ENCODE results near the gene SARS1. TPM values are rescaled to one million over a fixed set of nuclear protein-coding genes. Genes with fewer than 3 reads are reported as not detected.

SARS1 gene
- total RNA-seq, 1 donor from 2014 or later, result 153 TPM

DNA sequence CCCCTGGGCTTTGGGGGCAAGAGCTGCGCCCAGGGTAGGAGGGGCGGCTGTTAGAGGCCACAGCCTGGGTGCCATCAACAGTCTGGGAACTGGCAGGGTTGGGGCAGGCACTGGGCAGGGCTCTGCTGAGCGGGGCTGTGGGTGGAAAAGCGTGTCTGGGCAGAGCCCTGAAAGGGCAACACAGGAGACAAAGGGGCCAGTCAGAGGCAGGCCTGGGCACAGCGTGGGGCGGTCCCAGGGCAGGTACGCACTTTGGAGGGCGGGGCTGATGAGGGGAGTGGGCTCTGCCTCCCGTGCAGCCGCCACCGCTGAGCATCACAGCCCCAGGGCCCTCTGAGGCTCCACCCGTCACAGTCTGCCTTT lies 49.5 kb downstream of the SARS1 start:
- no peak overlapping the region for H3K4me3 ChIP-seq (ENCODE audit: low read depth, low read length)
- TF ChIP-seq CTCF (conservative IDR thresholded peaks at IDR 0.05; ENCODE audit: low read depth, low read length), result no peak
- DNase-seq (ENCODE audit: low read depth), result no peak

GRCh38 chr1:109263597-109264378 lies 50.1 kb downstream of the SARS1 start:
- DNase-seq (ENCODE audit: low read depth), result no peak

GRCh38 chr1:109264379-109264755 lies 50.6 kb downstream of the SARS1 start:
- no peak for TF ChIP-seq CTCF (conservative IDR thresholded peaks at IDR 0.05; ENCODE audit: low read depth, low read length)
- no peak for DNase-seq (ENCODE audit: low read depth)
- H3K4me3 ChIP-seq (ENCODE audit: low read depth, low read length), result no peak overlapping the region

More at GRCh38 chr1:109263597-109264378, 50.1 kb downstream of the SARS1 start:
- H3K4me3 ChIP-seq (ENCODE audit: low read depth, low read length), result no peak overlapping the region
- TF ChIP-seq CTCF (conservative IDR thresholded peaks at IDR 0.05; ENCODE audit: low read depth, low read length), result peak; percentile 99

DNA sequence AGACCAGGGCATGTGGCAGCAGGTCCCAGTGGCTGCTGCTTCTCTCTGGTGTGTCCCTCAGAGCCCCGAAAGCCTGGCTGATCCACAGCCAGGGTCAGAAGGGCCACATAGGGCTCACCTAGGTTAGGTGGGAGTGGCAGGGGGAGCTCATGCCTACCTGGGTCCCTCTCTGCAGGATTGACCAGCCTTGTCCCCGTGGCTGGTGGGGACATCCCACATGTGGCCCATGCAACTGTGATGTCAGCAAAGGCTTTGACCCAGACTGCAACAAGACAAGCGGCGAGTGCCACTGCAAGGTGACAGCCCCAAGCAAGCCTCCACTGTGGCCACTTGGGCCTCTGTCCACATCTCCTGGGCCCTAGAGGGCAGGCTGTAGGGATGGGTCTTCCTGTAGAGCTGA lies 51.3 kb downstream of the SARS1 start:
- no peak for DNase-seq (ENCODE audit: low read depth)
- no peak for TF ChIP-seq CTCF (conservative IDR thresholded peaks at IDR 0.05; ENCODE audit: low read depth, low read length)
- H3K4me3 ChIP-seq (ENCODE audit: low read depth, low read length), result no peak overlapping the region

DNA sequence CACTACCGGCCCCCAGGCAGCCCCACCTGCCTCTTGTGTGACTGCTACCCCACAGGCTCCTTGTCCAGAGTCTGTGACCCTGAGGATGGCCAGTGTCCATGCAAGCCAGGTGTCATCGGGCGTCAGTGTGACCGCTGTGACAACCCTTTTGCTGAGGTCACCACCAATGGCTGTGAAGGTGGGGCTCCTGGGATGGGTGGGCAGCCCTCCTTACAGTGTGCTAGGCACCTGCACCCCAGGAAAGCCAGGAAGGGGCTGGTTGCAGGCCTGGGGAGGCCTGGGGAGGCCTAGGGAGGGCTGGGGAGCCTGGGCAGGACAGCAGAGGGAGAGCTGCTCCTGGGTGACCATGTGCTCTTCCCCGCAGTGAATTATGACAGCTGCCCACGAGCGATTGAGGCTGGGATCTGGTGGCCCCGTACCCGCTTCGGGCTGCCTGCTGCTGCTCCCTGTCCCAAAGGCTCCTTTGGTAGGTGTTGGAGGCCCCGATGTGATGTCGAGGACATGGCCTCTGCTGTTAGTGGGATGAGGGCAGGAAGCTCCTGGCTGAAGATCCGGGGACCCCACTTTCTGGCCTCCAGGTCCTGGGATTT lies 52.1 kb downstream of the SARS1 start:
- no peak for DNase-seq (ENCODE audit: low read depth)
- TF ChIP-seq CTCF (conservative IDR thresholded peaks at IDR 0.05; ENCODE audit: low read depth, low read length), result no peak
- no peak overlapping the region for H3K4me3 ChIP-seq (ENCODE audit: low read depth, low read length)

DNA sequence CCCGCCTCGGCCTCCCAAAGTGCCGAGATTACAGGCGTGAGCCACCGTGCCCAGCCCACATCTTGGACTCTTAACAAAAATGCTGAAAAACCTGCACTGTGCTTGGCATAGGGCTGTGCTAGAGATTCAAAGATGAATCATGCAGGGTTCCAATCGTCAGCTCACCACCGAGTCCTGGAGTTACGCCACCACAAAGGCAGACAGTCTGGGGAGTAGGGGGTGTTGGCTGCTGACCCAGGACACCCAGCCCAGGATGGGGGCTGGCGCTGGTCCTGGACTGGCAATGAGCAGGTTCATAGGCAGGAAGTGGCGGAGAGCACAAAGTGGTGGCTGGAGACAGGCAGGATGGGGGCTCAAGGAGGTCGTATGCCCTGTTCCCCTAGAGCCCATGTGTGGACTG lies 53.2 kb downstream of the SARS1 start:
- H3K4me3 ChIP-seq (ENCODE audit: low read depth, low read length), result no peak overlapping the region
- DNase-seq (ENCODE audit: low read depth), result no peak
- TF ChIP-seq CTCF (conservative IDR thresholded peaks at IDR 0.05; ENCODE audit: low read depth, low read length), result no peak
